Urinary bladder (tissue), 4 donors: ENCODE data around the gene CD163. TPM values are rescaled to one million over a fixed set of nuclear protein-coding genes. Genes with fewer than 3 reads are reported as not detected.
"Not testable (repeated sequence)": the region's sequence is repeated elsewhere in the genome, so short reads cannot be mapped to it uniquely, and the experiment has no call there.

ENCODE experiments used
- DNase-seq: peaks from one replicate; pipeline ENCODE4 v3.0.0-alpha.2; 2015; ENCODE audit errors: extremely low spot score
- H3K27ac ChIP-seq: one replicate; pipeline ENCODE4 v1.5.1; 2013; ENCODE audit warnings: low read depth, mild to moderate bottlenecking, moderate library complexity
- H3K36me3 ChIP-seq: one replicate; pipeline ENCODE4 v1.6.1; 2013; ENCODE audit warnings: mild to moderate bottlenecking, moderate library complexity; ENCODE audit not compliant: insufficient read depth
- H3K4me1 ChIP-seq: one replicate; pipeline ENCODE4 v1.6.1; 2013; ENCODE audit warnings: mild to moderate bottlenecking, moderate library complexity; ENCODE audit not compliant: insufficient read depth
- H3K4me3 ChIP-seq: one replicate; pipeline ENCODE4 v1.5.1; 2013; ENCODE audit warnings: low read depth, low read length
- WGBS: extraction: QIAGEN DNeasy Blood & Tissue Kit; methylation state at CpG from one replicate; pipeline ENCODE4 v1.1.7; 2013; 5-methylcytosine and 5-hydroxymethylcytosine counted together
- polyA plus RNA-seq: library from polyadenylated mRNA; stranded (reverse); fragments of 200-250 nt; gene quantifications from one replicate; pipeline ENCODE4 v1.2.3, GENCODE V29; 2013
- total RNA-seq: library from RNA; depleted of rRNA; stranded (reverse); fragments of >200 nt; gene quantifications from one replicate; pipeline ENCODE4 v1.2.3, GENCODE V29; 2014
- donor health status: healthy with polysubstance abuse.
- donor health status: healthy.

The CD163 gene
- 19.1 TPM for total RNA-seq
- 243 TPM for polyA plus RNA-seq

- H3K27ac ChIP-seq: no peak within 1 kb of the TSS
- H3K4me3 ChIP-seq: no peak within 1 kb of the TSS
- no peak for DNase-seq
- no peaks in the 10 kb centered on the region for H3K36me3 ChIP-seq
- H3K4me1 ChIP-seq: no peaks in the 10 kb centered on the region
- 70% methylated on average over 2 of the region's 2 CpGs for WGBS
These were observed at the start of gene CD163 for GRCh38 chr12:7503686-7504415. Gene CD163 (minus strand): TSS chr12:7503777. CDS start chr12:7503690, 87 bp downstream.

- Histone ChIP-seq H3K27ac (no peak overlapping the region), H3K4me1 (no peaks in the 10 kb centered on the region), H3K4me3 (no peak overlapping the region), H3K36me3 (no peaks in the 10 kb centered on the region)
- DNase-seq: no peak
These were observed 39.2 kb upstream of the CD163 start for GRCh38 chr12:7542813-7543212.

- Histone ChIP-seq H3K27ac (no peak overlapping the region), H3K4me1 (no peaks in the 10 kb centered on the region), H3K36me3 (no peaks in the 10 kb centered on the region), H3K4me3 (no peak overlapping the region)
- no peak for DNase-seq
- 32% methylated on average over 8 of the region's 8 CpGs for WGBS
These were observed 38.5 kb upstream of the CD163 start for GRCh38 chr12:7542046-7542445.

- DNase-seq: no peak
- no peaks in the 10 kb centered on the region for H3K4me1 ChIP-seq
- H3K27ac ChIP-seq: no peak overlapping the region
- 90% methylated on average over 8 of the region's 8 CpGs for WGBS
- no peaks in the 10 kb centered on the region for H3K36me3 ChIP-seq
- H3K4me3 ChIP-seq: no peak overlapping the region
These were observed 10.8 kb upstream of the CD163 start for GRCh38 chr12:7514416-7514815.

- no peak for DNase-seq
- no peak overlapping the region for H3K27ac ChIP-seq
- no peak overlapping the region for H3K4me3 ChIP-seq
- no peaks in the 10 kb centered on the region for H3K4me1 ChIP-seq
- no peaks in the 10 kb centered on the region for H3K36me3 ChIP-seq
- WGBS: 79% methylated on average over 3 of the region's 3 CpGs
These were observed 9.0 kb upstream of the CD163 start for GRCh38 chr12:7512553-7512952.

- not testable (repeated sequence) for H3K36me3 ChIP-seq, DNase-seq, H3K27ac ChIP-seq, H3K4me1 ChIP-seq, H3K4me3 ChIP-seq
- 89% methylated on average over 14 of the region's 14 CpGs for WGBS
These were observed 6.4 kb upstream of the CD163 start for GRCh38 chr12:7509793-7510470.

- no peak overlapping the region for H3K27ac ChIP-seq
These were observed 965 bp downstream of the CD163 start for GRCh38 chr12:7502612-7503011.

GRCh38 chr12:7501031-7501588 is 2.5 kb downstream of the CD163 start:
- no peak overlapping the region for H3K27ac ChIP-seq
- no peak overlapping the region for H3K4me3 ChIP-seq
- H3K4me1 ChIP-seq: no peaks in the 10 kb centered on the region
- 69% methylated on average over 6 of the region's 6 CpGs for WGBS
- no peaks in the 10 kb centered on the region for H3K36me3 ChIP-seq
- no peak for DNase-seq

More at GRCh38 chr12:7502612-7503011, 965 bp downstream of the CD163 start:
- no peak overlapping the region for H3K4me3 ChIP-seq
- no peak for DNase-seq
- H3K36me3 ChIP-seq: no peaks in the 10 kb centered on the region
- no peaks in the 10 kb centered on the region for H3K4me1 ChIP-seq
- 75% methylated on average over 3 of the region's 3 CpGs for WGBS

- H3K27ac ChIP-seq: no peak overlapping the region
- no peak for DNase-seq
- no peaks in the 10 kb centered on the region for H3K36me3 ChIP-seq
- H3K4me1 ChIP-seq: no peaks in the 10 kb centered on the region
- no peak overlapping the region for H3K4me3 ChIP-seq
- WGBS: 96% methylated on average over 1 of the region's 1 CpG
These were observed 3.9 kb downstream of the CD163 start for GRCh38 chr12:7499636-7500035.

GRCh38 chr12:7498809-7499208 is 4.8 kb downstream of the CD163 start:
- no peak overlapping the region for H3K27ac ChIP-seq

GRCh38 chr12:7497661-7498060 is 5.9 kb downstream of the CD163 start:
- Histone ChIP-seq H3K4me3 (no peak overlapping the region), H3K27ac (no peak overlapping the region), H3K36me3 (no peaks in the 10 kb centered on the region), H3K4me1 (no peaks in the 10 kb centered on the region)
- 54% methylated on average over 3 of the region's 3 CpGs for WGBS
- no peak for DNase-seq

More at GRCh38 chr12:7498809-7499208, 4.8 kb downstream of the CD163 start:
- Histone ChIP-seq H3K4me1 (no peaks in the 10 kb centered on the region), H3K36me3 (no peaks in the 10 kb centered on the region), H3K4me3 (no peak overlapping the region)
- no peak for DNase-seq
- 22% methylated on average over 4 of the region's 4 CpGs for WGBS

GRCh38 chr12:7496451-7496850 is 7.1 kb downstream of the CD163 start:
- Histone ChIP-seq H3K36me3 (no peaks in the 10 kb centered on the region), H3K4me1 (no peaks in the 10 kb centered on the region), H3K27ac (no peak overlapping the region), H3K4me3 (no peak overlapping the region)
- DNase-seq: no peak
- WGBS: 30% methylated on average over 4 of the region's 4 CpGs

- H3K36me3 ChIP-seq: no peaks in the 10 kb centered on the region
- H3K4me3 ChIP-seq: no peak overlapping the region
- H3K4me1 ChIP-seq: no peaks in the 10 kb centered on the region
- no peak for DNase-seq
- 92% methylated on average over 3 of the region's 3 CpGs for WGBS
- no peak overlapping the region for H3K27ac ChIP-seq
These were observed 8.4 kb downstream of the CD163 start for GRCh38 chr12:7495136-7495535.

GRCh38 chr12:7493006-7493405 is 10.6 kb downstream of the CD163 start:
- Histone ChIP-seq H3K27ac (no peak overlapping the region), H3K36me3 (no peaks in the 10 kb centered on the region), H3K4me1 (no peaks in the 10 kb centered on the region), H3K4me3 (no peak overlapping the region)
- DNase-seq: no peak
- WGBS: 81% methylated on average over 3 of the region's 3 CpGs
